HepG2 (cell line): ENCODE data around the gene GALNT11. TPM values are rescaled to one million over a fixed set of nuclear protein-coding genes. Genes with fewer than 3 reads are reported as not detected.

Source experiments
- ATAC-seq: fragments of 200-7000 bp; cut with Tn5 transposase; 3 replicates; pipeline ENCODE4 v1.9.1; 2020; ENCODE audit warnings: mild to moderate bottlenecking, moderate library complexity
- BruUV-seq: library from RNA; stranded (reverse); fragments of 400-500 nt; replicated peaks from 2 replicates; lab custom pipeline; 2021; lab: Mats Ljungman, UMichigan
- CTCF ChIA-PET: fragments of 300-600 bp; formaldehyde crosslinking; extraction: SDS; loops from one replicate; lab custom pipeline; 2021; ENCODE audit warnings: low total read pairs, inconsistent platforms, low intra/inter-chr PET ratio; lab: Yijun Ruan, JAX
- POLR2A ChIA-PET: fragments of 350-600 bp; sonication (Branson Sonifier 250); formaldehyde crosslinking; loops from one replicate; lab custom pipeline; 2020; ENCODE audit warnings: antibody characterized with exemption, inconsistent platforms; lab: Yijun Ruan, JAX
- DNase-seq: peaks from one replicate; pipeline ENCODE4 v3.0.0-alpha.2; 2015; ENCODE audit warnings: low spot score
- FAIRE-seq: peaks from 3 replicates; lab custom pipeline; 2011; peaks lifted over from hg19 to GRCh38; lab: Jason Lieb, UNC
- H2AFZ ChIP-seq: one replicate; pipeline ENCODE4 v1.6.1; 2011; ENCODE audit warnings: low read length, inconsistent platforms
- H3K27ac ChIP-seq: fragments of 300-600 bp; 3 replicates; pipeline ENCODE4 v1.8.0; 2011; ENCODE audit warnings: mixed run types, mild to moderate bottlenecking, mixed read lengths, low read length, inconsistent platforms; ENCODE audit not compliant: insufficient read depth; ENCODE audit errors: extremely low read length
- H3K27me3 ChIP-seq, 2 experiments: fragments of 200-600 bp in 1 of 2; 2 replicates in 1 of 2; 3 replicates in 1 of 2; pipeline versions ENCODE4 v1.6.0 to v1.8.0; 2011; ENCODE audit warnings: low read length in 2 of 2, mild to moderate bottlenecking in 2 of 2, moderate library complexity in 2 of 2, inconsistent platforms in 1 of 2; ENCODE audit not compliant: insufficient read depth in 2 of 2, control insufficient read depth in 1 of 2
- H3K36me3 ChIP-seq, 2 experiments: fragments of 200-600 bp in 1 of 2; replicated peaks in 1 of 2; 2 replicates in 1 of 2; 3 replicates in 1 of 2; pipeline versions ENCODE4 v1.5.1 to v1.8.0; 2011; ENCODE audit warnings: low read length in 2 of 2, inconsistent platforms in 1 of 2; ENCODE audit not compliant: insufficient read depth in 2 of 2, control insufficient read depth in 1 of 2
- H3K4me1 ChIP-seq: 2 replicates; pipeline ENCODE4 v1.5.1; 2012; ENCODE audit warnings: low read length, inconsistent platforms; ENCODE audit not compliant: insufficient read depth
- H3K4me2 ChIP-seq: 2 replicates; pipeline ENCODE4 v1.6.0; 2011; ENCODE audit warnings: low read depth, low read length, inconsistent platforms
- H3K4me3 ChIP-seq, 3 experiments: fragments of 200-600 bp in 1 of 3; sonication (generic), shearing (Covaris generic) in 1 of 3; replicated peaks in 1 of 3; 2 replicates each; pipeline ENCODE4 v1.5.1; 2011 to 2016; ENCODE audit warnings: low read length in 3 of 3, inconsistent platforms in 2 of 3, low read depth in 2 of 3, mild to moderate bottlenecking in 2 of 3, control low read depth in 1 of 3, mixed read lengths in 1 of 3; ENCODE audit not compliant: insufficient read depth in 1 of 3
- H3K79me2 ChIP-seq: one replicate; pipeline ENCODE4 v1.6.1; 2011; ENCODE audit warnings: low read length, inconsistent platforms; ENCODE audit not compliant: insufficient read depth
- H3K9ac ChIP-seq: 2 replicates; pipeline ENCODE4 v1.6.0; 2011; ENCODE audit warnings: mild to moderate bottlenecking, low read depth, low read length, inconsistent platforms; ENCODE audit not compliant: insufficient read depth
- H3K9me3 ChIP-seq: 2 replicates; pipeline ENCODE4 v1.5.1; 2012; ENCODE audit warnings: mild to moderate bottlenecking, low read length
- H4K20me1 ChIP-seq: 2 replicates; pipeline ENCODE4 v1.6.0; 2011; ENCODE audit warnings: inconsistent platforms, mild to moderate bottlenecking, low read length, moderate library complexity; ENCODE audit not compliant: insufficient read depth
- CEBPZ ChIP-seq: IDR thresholded peaks from 2 replicates; pipeline ENCODE4 v1.6.1; 2012; ENCODE audit warnings: low read length, improper control_type of control experiment
- RBM22 ChIP-seq: fragments of 200-400 bp; formaldehyde crosslinking; optimal IDR thresholded peaks from 2 replicates; pipeline ENCODE3; 2017; ENCODE audit warnings: mild to moderate bottlenecking, low read length, moderate library complexity
- TMF1 ChIP-seq: sonication (generic); formaldehyde crosslinking; IDR thresholded peaks from 2 replicates; pipeline ENCODE4 v1.8.1; 2022; ENCODE audit warnings: low read depth, missing genetic modification reagents
- TRIM22 ChIP-seq: fragments of 450-650 bp; IDR thresholded peaks from 2 replicates; pipeline ENCODE4 v1.6.1; 2017
- ZNF264 ChIP-seq: sonication (generic); formaldehyde crosslinking; IDR thresholded peaks from 2 replicates; pipeline ENCODE4 v1.4.0; 2020; ENCODE audit warnings: missing genetic modification reagents
- ZNF564 ChIP-seq: sonication (generic); formaldehyde crosslinking; IDR thresholded peaks from 2 replicates; pipeline ENCODE4 v1.8.1; 2023; ENCODE audit warnings: mild to moderate bottlenecking, missing genetic modification reagents
- ZNF75D ChIP-seq: sonication (generic); formaldehyde crosslinking; IDR thresholded peaks from 2 replicates; pipeline ENCODE4 v1.8.1; 2023; ENCODE audit warnings: missing genetic modification reagents, mild to moderate bottlenecking, borderline replicate concordance
- WGBS: methylation state at CpG from one replicate; pipeline ENCODE4 v1.1.6; 2017; ENCODE audit warnings: low lambda C conversion rate; 5-methylcytosine and 5-hydroxymethylcytosine counted together
- in situ Hi-C: cut with HindIII; loops from 2 replicates; pipeline ENCODE4 v1.10.0; 2017; ENCODE audit warnings: low pct_unique_long_range_greater_than_20kb; ENCODE audit not compliant: extremely low pct_ligation_motif_present
- intact Hi-C: fragments of 100-400 bp; cut with micrococcal nuclease; formaldehyde crosslinking; loops from one replicate; pipeline ENCODE4 v1.10.0; 2022; ENCODE audit not compliant: unreplicated experiment
- polyA plus RNA-seq, 8 experiments: library from polyadenylated mRNA; depleted of rRNA in 3 of 8; stranded (reverse) in 7 of 8; unstranded in 1 of 8; fragments of >200 nt; fragmentation: Illumina TruSeq in 4 of 8; extraction: Trizol in 4 of 8; gene quantifications; 2 replicates each; pipeline versions ENCODE4 v1.2.1 to v1.2.3, GENCODE V29; 2011 to 2016; ENCODE audit warnings: low read depth in 4 of 8, missing spikeins in 1 of 8, mixed read lengths in 1 of 8; ENCODE audit not compliant: insufficient read depth in 1 of 8
- total RNA-seq, 5 experiments: library from RNA; depleted of rRNA; stranded (reverse); fragments of >200 nt; fragmentation: Illumina TruSeq; extraction: Trizol; gene quantifications; 2 replicates each; pipeline ENCODE4 v1.2.3, GENCODE V29; 2016; ENCODE audit warnings: low read depth in 1 of 5
- TF ChIP-seq, protein P1 (sequence below): sonication (generic); formaldehyde crosslinking; IDR thresholded peaks from 2 replicates; pipeline ENCODE4 v1.4.0; 2020; ENCODE audit warnings: missing genetic modification reagents, borderline replicate concordance

GALNT11 gene
- total and polyA plus RNA-seq, 2 of the 13 experiments (the other 11 are each of a cell fraction or from before 2014, with no cell fraction given), result 9.3 to 16.3 TPM

DNA sequence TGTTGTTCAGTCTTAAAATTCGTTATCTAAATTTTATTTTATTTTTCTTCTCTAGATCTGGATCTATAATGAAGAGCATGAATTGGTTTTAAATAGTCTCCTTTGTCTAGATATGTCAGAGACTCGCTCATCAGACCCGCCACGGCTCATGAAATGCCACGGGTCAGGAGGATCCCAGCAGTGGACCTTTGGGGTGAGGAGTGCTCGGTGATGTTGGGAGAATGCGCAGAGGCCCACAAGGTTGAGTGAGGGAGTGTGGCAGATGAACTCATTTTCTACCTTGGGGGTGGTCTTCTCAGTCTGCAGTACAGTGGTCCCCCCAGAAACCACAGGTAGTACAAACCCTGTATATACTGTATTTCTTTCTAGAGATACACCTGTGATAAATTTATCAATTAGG, 95.3 kb downstream of the GALNT11 start (continued):
- TF ChIP-seq RBM22, result no peak
- no peak for TF ChIP-seq ZNF564 (CRISPR knock-in tag)
- TF ChIP-seq ZNF75D (CRISPR knock-in tag), result no peak
- TF ChIP-seq, protein P1, sequence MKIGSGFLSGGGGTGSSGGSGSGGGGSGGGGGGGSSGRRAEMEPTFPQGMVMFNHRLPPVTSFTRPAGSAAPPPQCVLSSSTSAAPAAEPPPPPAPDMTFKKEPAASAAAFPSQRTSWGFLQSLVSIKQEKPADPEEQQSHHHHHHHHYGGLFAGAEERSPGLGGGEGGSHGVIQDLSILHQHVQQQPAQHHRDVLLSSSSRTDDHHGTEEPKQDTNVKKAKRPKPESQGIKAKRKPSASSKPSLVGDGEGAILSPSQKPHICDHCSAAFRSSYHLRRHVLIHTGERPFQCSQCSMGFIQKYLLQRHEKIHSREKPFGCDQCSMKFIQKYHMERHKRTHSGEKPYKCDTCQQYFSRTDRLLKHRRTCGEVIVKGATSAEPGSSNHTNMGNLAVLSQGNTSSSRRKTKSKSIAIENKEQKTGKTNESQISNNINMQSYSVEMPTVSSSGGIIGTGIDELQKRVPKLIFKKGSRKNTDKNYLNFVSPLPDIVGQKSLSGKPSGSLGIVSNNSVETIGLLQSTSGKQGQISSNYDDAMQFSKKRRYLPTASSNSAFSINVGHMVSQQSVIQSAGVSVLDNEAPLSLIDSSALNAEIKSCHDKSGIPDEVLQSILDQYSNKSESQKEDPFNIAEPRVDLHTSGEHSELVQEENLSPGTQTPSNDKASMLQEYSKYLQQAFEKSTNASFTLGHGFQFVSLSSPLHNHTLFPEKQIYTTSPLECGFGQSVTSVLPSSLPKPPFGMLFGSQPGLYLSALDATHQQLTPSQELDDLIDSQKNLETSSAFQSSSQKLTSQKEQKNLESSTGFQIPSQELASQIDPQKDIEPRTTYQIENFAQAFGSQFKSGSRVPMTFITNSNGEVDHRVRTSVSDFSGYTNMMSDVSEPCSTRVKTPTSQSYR (CRISPR knock-in tag), result no peak
- TF ChIP-seq TMF1 (CRISPR knock-in tag), result no peak

DNA sequence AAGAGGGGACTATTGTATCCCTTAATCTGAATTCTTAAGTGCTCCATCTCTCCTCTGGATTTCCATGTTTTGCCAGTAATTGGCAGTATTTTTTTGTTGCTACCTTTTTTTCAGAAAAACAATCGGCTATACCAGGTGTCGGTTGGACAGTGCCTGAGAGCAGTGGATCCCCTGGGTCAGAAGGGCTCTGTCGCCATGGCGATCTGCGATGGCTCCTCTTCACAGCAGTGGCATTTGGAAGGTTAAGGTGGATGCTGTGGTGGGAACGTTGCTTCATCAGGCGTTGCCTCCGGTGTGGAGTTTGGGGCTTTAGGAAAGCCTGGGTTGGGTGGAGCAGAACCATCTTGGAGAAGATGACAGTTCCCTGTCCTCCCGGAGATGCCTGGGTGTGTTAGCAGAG, 96.0 kb downstream of the GALNT11 start:
- Histone ChIP-seq H3K9ac (no peak overlapping the region), H3K27ac (no peak overlapping the region), H3K4me1 (no peaks in the 10 kb centered on the region), H3K79me2 (no peaks in the 10 kb centered on the region), H2AFZ (no peak overlapping the region), H3K4me3 (no peak overlapping the region), H3K36me3 (peaks cover 22 to 50% of the 10 kb centered on the region in 2 experiments), H4K20me1 (no peaks in the 10 kb centered on the region), H3K9me3 (no peaks in the 10 kb centered on the region), H3K27me3 (no peaks in the 10 kb centered on the region), H3K4me2 (no peak overlapping the region)
- BruUV-seq, result no TSS peak
- intact Hi-C loops (no loop called here), in situ Hi-C loops (no loop called here)
- ChIA-PET POLR2A (no interaction called here), CTCF (no interaction called here)
- FAIRE-seq (no peak), DNase-seq (no peak), ATAC-seq (no peak)
- WGBS, result 100% methylated on average over 9 of the region's 9 CpGs
- TF ChIP-seq CEBPZ (no peak), TRIM22 (no peak), ZNF264 (CRISPR knock-in tag) (no peak)
